PC-3 (cell line): ENCODE results near the gene PDS5B.

ENCODE experiments used
- CTCF ChIP-seq: fragments of 300-600 bp; sonication (generic); conservative IDR thresholded peaks from 2 replicates; pipeline ENCODE4 v1.5.1; 2017; ENCODE audit warnings: antibody characterized with exemption, low read depth, mild to moderate bottlenecking, low read length
- EZH2phosphoT487 ChIP-seq: fragments of 300-600 bp; sonication (generic); IDR thresholded peaks from 2 replicates; pipeline ENCODE4 v1.6.1; 2018; ENCODE audit warnings: mild to moderate bottlenecking, antibody characterized with exemption, low read length, borderline replicate concordance

- no peak for TF ChIP-seq CTCF
- no peak for TF ChIP-seq EZH2phosphoT487
Observed at GRCh38 chr13:32553720-32554119, 32.5 kb upstream of the PDS5B start.
